Spleen (tissue), 7 donors: ENCODE measurements around the gene XRCC4.

ENCODE experiments used
- POLR2A ChIP-seq, 3 donors: fragments of 450-650 bp; IDR thresholded peaks; one replicate each; pipeline ENCODE4 v1.5.1; 2017; ENCODE audit warnings: antibody characterized with exemption in 3 of 3, mild to moderate bottlenecking in 1 of 3
- TF ChIP-seq, protein P1 (sequence below), 11 experiments: fragments of 200-600 bp in 7 of 11; fragments of 450-650 bp in 4 of 11; sonication (generic) in 4 of 11; IDR thresholded peaks in 8 of 11; conservative IDR thresholded peaks in 3 of 11; 1 replicate in 7 of 11; 2 replicates in 4 of 11; pipeline versions ENCODE4 v1.4.0 to v1.8.0; 2016 to 2021; ENCODE audit warnings: antibody characterized with exemption in 11 of 11, inconsistent platforms in 4 of 11, mild to moderate bottlenecking in 1 of 11
- donor health status: DM: no; HTN: no; CAD: no; lungs with moderate emphysema.
- donor health status: DM: no; HTN: no; CAD: no.
- donor health status: DM: no; HTN: no; CAD: no.

DNA sequence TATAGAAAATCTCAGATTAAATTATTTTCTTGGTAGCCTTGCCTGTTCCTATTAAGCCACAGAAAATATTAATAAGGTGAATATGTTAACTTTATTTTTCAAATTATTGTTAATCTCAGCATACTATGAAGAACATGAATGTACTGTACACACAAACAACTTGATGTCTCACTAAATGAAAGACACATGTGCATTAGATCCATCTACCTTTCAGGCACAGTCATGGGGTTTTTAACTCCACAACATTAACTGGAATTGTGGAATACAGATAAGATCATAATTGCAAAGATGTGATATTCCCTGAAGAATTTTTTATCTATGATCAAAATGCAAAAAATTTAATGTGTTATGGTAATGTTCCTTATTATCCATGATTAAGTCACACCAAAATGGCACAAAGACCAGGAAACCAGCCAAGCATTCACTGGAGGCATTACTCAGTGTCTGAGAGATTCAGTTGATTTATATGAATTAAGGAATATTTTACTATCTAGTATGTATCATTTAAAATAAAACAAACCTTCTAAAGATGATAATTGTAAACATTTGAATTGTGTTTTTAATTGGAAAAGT is 244.2 kb downstream of the XRCC4 start:
- TF ChIP-seq, protein P1, sequence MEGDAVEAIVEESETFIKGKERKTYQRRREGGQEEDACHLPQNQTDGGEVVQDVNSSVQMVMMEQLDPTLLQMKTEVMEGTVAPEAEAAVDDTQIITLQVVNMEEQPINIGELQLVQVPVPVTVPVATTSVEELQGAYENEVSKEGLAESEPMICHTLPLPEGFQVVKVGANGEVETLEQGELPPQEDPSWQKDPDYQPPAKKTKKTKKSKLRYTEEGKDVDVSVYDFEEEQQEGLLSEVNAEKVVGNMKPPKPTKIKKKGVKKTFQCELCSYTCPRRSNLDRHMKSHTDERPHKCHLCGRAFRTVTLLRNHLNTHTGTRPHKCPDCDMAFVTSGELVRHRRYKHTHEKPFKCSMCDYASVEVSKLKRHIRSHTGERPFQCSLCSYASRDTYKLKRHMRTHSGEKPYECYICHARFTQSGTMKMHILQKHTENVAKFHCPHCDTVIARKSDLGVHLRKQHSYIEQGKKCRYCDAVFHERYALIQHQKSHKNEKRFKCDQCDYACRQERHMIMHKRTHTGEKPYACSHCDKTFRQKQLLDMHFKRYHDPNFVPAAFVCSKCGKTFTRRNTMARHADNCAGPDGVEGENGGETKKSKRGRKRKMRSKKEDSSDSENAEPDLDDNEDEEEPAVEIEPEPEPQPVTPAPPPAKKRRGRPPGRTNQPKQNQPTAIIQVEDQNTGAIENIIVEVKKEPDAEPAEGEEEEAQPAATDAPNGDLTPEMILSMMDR (IDR thresholded peaks at IDR 0.05 in 8 of 11, conservative IDR thresholded peaks at IDR 0.05 in 3 of 11) = no peak
- no peak for TF ChIP-seq POLR2A (IDR thresholded peaks at IDR 0.05)
